GM19099 (cell line): ENCODE results near the gene RIPOR1.
A peak's percentile ranks its signal among the peaks of the same experiment; 100 is the strongest.

Experiments
- POLR2A ChIP-seq: IDR thresholded peaks from 3 replicates; pipeline ENCODE4 v1.6.1; 2011; ENCODE audit warnings: low read depth; ENCODE audit not compliant: insufficient read length; ENCODE audit errors: extremely low read depth

Gene RIPOR1

GRCh38 chr16:67552476-67552875 is 23.8 kb downstream of the RIPOR1 start:
- TF ChIP-seq POLR2A = no peak

DNA sequence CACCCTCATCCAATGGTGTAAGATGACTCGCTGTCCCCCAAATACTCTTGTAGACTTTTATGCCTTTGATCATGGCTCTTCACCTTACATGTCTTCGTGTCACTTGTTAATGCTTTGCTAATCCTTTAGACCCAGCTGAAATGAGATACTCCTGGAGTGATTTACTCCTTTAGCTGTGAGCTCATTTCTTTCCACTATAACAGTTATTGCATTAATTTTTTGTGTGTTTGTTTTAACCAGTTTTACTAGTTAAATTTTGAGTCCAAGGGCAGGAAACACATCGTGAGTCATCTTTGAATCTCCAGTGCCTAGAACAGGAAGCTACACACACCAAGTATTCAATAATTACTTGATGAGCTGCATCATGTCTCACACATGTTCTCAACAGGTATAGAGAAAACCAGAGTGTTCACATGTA is 27.2 kb downstream of the RIPOR1 start:
- TF ChIP-seq POLR2A = no peak

- TF ChIP-seq POLR2A = no peak
Observed at GRCh38 chr16:67558859-67559258, 30.2 kb downstream of the RIPOR1 start.

DNA sequence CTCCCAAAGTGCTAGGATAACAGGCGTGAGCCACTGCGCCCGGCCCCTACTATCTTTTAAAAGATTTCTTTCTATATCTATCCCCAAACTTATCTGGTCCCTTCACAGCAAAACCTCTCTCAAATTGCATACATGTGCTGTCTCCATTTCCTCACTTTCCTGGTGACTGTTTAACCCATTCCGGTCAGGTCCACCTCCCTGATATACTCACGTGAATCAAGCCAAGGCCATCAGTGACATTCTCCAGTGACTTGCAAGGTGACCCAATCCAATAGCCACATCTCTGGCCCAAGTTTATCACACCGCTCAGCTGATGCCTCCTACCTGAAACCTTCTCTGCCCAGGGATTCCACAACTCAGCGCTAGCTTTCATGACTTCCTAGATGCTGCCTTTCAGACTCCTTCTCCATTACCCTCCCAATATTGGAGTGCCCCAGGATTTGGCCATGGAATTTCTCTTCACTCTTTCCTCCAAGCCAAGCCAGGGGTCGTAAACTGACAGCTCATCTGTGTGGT is 32.3 kb downstream of the RIPOR1 start:
- no peak for TF ChIP-seq POLR2A

- TF ChIP-seq POLR2A = no peak
Observed at GRCh38 chr16:67561501-67561823, 32.8 kb downstream of the RIPOR1 start.

- TF ChIP-seq POLR2A = peak; percentile 91
Observed at GRCh38 chr16:67561824-67562525, 33.3 kb downstream of the RIPOR1 start.

GRCh38 chr16:67562526-67562917 is 33.9 kb downstream of the RIPOR1 start, which contains the start of gene CTCF:
Gene CTCF (plus strand): TSS chr16:67562526. CDS start chr16:67610833, 48,307 bp downstream.
- peak; percentile 65 for TF ChIP-seq POLR2A

- peak; percentile 66 for TF ChIP-seq POLR2A
Observed at GRCh38 chr16:67562918-67563707, 34.5 kb downstream of the RIPOR1 start.

DNA sequence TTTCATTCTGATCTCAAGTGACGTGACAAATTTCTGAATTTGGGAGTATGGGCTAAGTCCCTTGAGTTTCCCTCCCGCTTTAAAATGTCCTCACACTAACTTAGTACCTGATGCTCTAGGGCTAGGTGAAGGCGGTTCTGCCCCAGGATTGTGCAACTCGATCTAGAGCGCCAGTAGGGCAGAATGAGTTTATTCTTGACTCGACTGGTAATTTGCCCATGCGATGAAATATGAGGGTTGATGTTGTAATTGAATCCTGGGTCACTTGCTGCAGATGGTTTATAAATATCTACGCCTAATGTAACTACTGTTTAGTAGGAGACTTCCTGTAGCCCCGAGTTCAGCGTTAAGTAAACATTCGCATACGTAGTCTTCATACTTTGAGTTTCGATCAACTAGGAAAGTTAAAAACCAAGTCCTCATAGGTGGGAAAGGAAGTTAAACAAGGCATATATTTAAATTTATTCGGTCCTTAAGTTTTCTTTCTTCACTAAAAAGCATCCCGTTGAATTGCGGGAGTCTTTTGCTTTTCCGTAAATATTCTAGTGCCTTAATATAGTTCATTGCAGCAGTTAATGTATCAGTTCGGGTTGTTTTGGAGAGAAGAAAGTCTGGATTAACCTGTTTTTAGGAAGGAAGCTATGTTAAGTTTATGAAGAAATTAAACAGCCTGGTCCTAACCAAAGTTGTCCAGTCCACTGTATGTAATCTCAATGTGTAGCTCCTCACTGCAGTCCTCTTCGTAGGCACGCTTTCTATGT is 35.3 kb downstream of the RIPOR1 start:
- TF ChIP-seq POLR2A = no peak

DNA sequence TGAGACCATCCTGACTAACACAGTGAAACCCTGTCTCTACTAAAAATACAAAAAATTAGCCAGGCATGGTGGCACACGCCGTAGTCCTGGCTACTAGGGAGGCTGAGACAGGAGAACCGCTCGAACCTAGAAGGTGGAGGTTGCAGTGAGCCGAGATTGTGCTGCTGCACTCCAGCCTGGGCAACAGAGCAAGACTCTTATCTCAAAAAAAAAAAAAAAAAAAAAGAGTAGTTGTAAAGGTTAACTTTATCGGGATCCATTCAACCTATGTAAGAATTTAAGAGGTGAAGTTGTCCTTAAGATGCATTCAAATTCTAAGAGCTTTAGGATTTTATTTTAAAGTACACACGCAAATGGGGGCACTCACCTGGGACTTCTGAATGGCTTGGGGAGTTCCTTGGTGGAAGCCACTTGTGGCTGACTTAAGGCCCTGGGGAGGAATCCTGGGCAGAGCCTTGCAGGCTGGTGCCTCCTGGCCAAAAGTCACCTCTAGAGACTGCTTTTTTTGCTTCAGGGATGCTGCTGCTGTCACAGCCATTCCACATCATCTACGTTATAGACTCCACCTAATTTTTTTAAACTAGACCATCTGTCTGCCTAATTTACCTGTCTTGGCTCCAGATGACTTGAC is 37.0 kb downstream of the RIPOR1 start:
- no peak for TF ChIP-seq POLR2A

GRCh38 chr16:67571464-67571863 is 42.8 kb downstream of the RIPOR1 start:
- TF ChIP-seq POLR2A = no peak

- TF ChIP-seq POLR2A = no peak
Observed at GRCh38 chr16:67571981-67572431, 43.4 kb downstream of the RIPOR1 start.

DNA sequence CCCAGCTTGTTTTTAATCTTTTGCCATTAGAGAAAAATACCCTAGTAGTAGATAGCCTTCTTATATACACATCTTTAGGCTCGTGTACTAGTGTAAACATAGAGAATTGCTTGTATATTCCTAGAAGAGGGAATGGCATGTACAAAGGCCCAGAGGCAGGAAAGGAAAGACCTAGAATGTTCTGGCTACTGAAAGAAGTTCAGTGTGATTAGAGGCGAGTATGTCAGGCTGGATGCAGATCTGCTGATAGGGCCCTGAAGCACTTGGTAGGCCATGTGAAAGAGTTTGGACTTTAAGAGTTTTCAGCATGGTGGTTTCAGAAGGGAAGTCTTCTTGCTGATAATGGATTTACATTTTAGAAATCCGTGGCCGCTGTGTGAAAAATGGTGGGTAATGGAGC is 51.1 kb downstream of the RIPOR1 start:
- TF ChIP-seq POLR2A = no peak

DNA sequence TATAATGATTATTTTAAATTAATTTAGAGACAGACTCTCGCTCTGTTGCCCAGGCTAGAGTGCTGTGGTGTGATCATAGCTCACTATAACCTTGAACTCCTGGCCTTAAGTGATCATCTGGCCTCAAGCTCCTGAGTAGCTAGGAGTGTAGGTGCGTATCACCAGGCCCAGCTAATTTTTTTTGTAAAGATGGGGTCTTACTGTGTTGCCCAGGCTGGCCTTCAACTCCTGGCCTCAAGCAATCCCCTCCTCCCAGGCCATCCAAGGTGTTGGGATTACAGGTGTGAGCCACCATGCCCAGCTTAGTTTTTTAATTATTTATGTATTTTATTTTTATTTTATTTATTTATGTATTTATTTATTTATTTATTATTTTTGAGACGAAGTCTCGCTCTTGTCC is 51.6 kb downstream of the RIPOR1 start:
- TF ChIP-seq POLR2A = no peak

DNA sequence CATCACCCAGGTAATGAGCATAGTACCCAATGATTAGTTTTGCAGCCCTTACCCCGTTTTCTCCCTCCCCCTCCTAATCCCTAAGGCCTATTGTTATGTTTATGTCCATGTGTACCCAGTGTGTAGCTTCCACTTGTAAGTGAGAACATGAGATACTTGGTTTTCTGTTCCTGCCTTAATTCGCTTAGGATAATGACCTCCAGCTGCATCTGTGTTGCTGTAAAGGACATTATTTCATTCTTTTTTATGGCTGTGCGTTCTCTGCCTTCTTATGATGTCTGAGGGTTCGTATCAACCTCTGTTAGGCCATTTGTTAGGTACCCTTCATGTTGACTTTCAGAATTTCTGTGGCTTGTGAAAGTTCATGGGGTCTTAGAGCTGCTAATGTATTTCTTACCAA is 64.7 kb downstream of the RIPOR1 start:
- no peak for TF ChIP-seq POLR2A
